ENCODE measurements around the gene SLC35F3. TPM values are rescaled to one million over a fixed set of nuclear protein-coding genes. Genes with fewer than 3 reads are reported as not detected.
A peak's percentile ranks its signal among the peaks of the same experiment; 100 is the strongest.

The SLC35F3 gene
- total RNA-seq, 1 experiment from 2014 or later = 19.1 TPM

DNA sequence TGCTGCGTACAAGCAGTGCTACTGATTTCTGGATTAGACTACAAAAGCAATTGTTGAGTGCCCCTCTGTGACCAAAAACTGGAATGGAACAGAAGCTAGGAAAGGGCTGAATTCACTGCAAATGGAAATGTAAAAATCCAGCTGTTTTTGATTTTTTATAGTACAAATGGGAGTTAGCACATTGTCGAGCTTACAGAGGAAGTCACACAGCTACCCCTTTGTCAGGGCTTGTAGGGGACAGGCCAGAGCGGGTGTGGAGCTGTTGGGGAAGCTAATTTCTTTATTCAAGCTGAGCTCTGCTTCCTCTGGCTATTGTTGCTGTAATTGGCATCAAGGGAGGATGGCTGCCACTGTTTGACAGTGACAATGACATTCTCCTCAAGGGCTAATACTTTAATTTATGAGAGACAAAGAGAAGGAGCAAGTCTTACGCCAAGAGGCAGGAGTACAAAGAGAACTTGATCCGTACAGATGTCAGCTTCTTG lies 96.1 kb downstream of the SLC35F3 start:
- ATAC-seq (no peak), DNase-seq (ENCODE audit: low read depth, low spot score) (no peak)
- BruUV-seq (replicated peaks) = no TSS peak
- ChIA-PET POLR2A (no interaction called here), CTCF (no interaction called here)
- TF ChIP-seq POLR2AphosphoS5 (IDR thresholded peaks at IDR 0.05; ENCODE audit: low read depth, low read length) = no peak
- TF ChIP-seq TCF7L2 (IDR thresholded peaks at IDR 0.05; ENCODE audit: low read depth, low read length) = no peak
- TF ChIP-seq REST (IDR thresholded peaks at IDR 0.05; ENCODE audit: insufficient read depth in 1 of 2, low read depth in 2 of 2, low read length in 1 of 2) = no peak
- no peak for TF ChIP-seq SIN3A (IDR thresholded peaks at IDR 0.05; ENCODE audit: borderline replicate concordance, insufficient read depth, low read depth, low read length)
- TF ChIP-seq, protein P1, sequence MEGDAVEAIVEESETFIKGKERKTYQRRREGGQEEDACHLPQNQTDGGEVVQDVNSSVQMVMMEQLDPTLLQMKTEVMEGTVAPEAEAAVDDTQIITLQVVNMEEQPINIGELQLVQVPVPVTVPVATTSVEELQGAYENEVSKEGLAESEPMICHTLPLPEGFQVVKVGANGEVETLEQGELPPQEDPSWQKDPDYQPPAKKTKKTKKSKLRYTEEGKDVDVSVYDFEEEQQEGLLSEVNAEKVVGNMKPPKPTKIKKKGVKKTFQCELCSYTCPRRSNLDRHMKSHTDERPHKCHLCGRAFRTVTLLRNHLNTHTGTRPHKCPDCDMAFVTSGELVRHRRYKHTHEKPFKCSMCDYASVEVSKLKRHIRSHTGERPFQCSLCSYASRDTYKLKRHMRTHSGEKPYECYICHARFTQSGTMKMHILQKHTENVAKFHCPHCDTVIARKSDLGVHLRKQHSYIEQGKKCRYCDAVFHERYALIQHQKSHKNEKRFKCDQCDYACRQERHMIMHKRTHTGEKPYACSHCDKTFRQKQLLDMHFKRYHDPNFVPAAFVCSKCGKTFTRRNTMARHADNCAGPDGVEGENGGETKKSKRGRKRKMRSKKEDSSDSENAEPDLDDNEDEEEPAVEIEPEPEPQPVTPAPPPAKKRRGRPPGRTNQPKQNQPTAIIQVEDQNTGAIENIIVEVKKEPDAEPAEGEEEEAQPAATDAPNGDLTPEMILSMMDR (IDR thresholded peaks at IDR 0.05) = no peak
- Histone ChIP-seq H3K27ac (ENCODE audit: low read length) (no peak overlapping the region), H3K4me1 (ENCODE audit: control insufficient read depth, insufficient read depth, low read length) (peaks cover 3% of the 10 kb centered on the region; the same call in 1 of the 2 replicates), H3K27me3 (ENCODE audit: control insufficient read depth, insufficient read depth, low read length) (no peaks in the 10 kb centered on the region), H3K4me3 (ENCODE audit: low read depth in 2 of 2, low read length in 2 of 2) (no peak overlapping the region), H3K9me3 (ENCODE audit: control insufficient read depth, insufficient read depth, low read depth, low read length) (no peaks in the 10 kb centered on the region), H3K36me3 (ENCODE audit: control insufficient read depth, insufficient read depth, low read length) (no peaks in the 10 kb centered on the region; the same call in 1 of the 2 replicates)
- in situ Hi-C loops (cut with HindIII; ENCODE audit: low pct_unique_long_range_greater_than_20kb, low sequenced_read_pairs) (no loop called here), intact Hi-C loops (cut with micrococcal nuclease; ENCODE audit: unreplicated experiment) (no loop called here)

DNA sequence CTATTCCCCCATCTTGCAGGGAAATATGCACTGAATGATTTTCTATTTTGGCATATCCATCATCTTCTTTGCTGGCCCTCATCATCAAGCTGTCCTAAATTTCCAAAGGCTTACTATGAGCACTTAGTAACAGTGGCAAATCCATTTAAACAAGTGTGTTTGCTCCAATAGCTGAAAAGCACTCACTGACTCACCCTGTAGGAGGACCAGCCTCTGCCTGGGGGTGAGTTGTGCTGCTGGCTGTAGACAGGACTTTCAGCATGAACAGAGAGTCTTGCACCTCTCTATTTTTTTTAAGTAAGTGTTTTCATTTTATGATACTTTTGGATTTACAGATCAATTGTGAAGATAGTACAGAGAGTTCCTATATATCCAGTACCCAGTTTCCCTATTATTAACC lies 97.3 kb downstream of the SLC35F3 start:
- DNase-seq (ENCODE audit: low read depth, low spot score) = no peak
- Histone ChIP-seq H3K9me3 (ENCODE audit: control insufficient read depth, insufficient read depth, low read depth, low read length) (no peaks in the 10 kb centered on the region), H3K36me3 (ENCODE audit: control insufficient read depth, insufficient read depth, low read length) (no peaks in the 10 kb centered on the region; the same call in 1 of the 2 replicates), H3K4me1 (ENCODE audit: control insufficient read depth, insufficient read depth, low read length) (no peaks in the 10 kb centered on the region), H3K27me3 (ENCODE audit: control insufficient read depth, insufficient read depth, low read length) (no peaks in the 10 kb centered on the region), H3K27ac (ENCODE audit: low read length) (no peak overlapping the region), H3K4me3 (ENCODE audit: low read depth in 2 of 2, low read length in 2 of 2) (no peak overlapping the region)
- POLR2A ChIA-PET = no interaction called here
- peak; percentile 78; the same call in 1 of the 2 replicates for ATAC-seq
- intact Hi-C loops (cut with micrococcal nuclease; ENCODE audit: unreplicated experiment) (no loop called here), in situ Hi-C loops (cut with HindIII; ENCODE audit: low pct_unique_long_range_greater_than_20kb, low sequenced_read_pairs) (no loop called here)
- no TSS peak for BruUV-seq (replicated peaks)
- CTCF ChIA-PET = no interaction called here
- TF ChIP-seq SIN3A (IDR thresholded peaks at IDR 0.05; ENCODE audit: borderline replicate concordance, insufficient read depth, low read depth, low read length) = no peak
- TF ChIP-seq POLR2AphosphoS5 (IDR thresholded peaks at IDR 0.05; ENCODE audit: low read depth, low read length) = no peak
- no peak for TF ChIP-seq TCF7L2 (IDR thresholded peaks at IDR 0.05; ENCODE audit: low read depth, low read length)
- no peak for TF ChIP-seq REST (IDR thresholded peaks at IDR 0.05; ENCODE audit: insufficient read depth in 1 of 2, low read depth in 2 of 2, low read length in 1 of 2)
- TF ChIP-seq, protein P1 (IDR thresholded peaks at IDR 0.05) = no peak
